Hair follicle dermal papilla cell (primary cell): ENCODE data around the gene PDZD8. TPM values are rescaled to one million over a fixed set of nuclear protein-coding genes. Genes with fewer than 3 reads are reported as not detected.

ENCODE experiments used
- total RNA-seq: library from RNA; depleted of rRNA; stranded (reverse); fragments of >200 nt; gene quantifications from 2 replicates; pipeline ENCODE4 v1.2.3, GENCODE V29; 2012

Gene PDZD8, protein sequence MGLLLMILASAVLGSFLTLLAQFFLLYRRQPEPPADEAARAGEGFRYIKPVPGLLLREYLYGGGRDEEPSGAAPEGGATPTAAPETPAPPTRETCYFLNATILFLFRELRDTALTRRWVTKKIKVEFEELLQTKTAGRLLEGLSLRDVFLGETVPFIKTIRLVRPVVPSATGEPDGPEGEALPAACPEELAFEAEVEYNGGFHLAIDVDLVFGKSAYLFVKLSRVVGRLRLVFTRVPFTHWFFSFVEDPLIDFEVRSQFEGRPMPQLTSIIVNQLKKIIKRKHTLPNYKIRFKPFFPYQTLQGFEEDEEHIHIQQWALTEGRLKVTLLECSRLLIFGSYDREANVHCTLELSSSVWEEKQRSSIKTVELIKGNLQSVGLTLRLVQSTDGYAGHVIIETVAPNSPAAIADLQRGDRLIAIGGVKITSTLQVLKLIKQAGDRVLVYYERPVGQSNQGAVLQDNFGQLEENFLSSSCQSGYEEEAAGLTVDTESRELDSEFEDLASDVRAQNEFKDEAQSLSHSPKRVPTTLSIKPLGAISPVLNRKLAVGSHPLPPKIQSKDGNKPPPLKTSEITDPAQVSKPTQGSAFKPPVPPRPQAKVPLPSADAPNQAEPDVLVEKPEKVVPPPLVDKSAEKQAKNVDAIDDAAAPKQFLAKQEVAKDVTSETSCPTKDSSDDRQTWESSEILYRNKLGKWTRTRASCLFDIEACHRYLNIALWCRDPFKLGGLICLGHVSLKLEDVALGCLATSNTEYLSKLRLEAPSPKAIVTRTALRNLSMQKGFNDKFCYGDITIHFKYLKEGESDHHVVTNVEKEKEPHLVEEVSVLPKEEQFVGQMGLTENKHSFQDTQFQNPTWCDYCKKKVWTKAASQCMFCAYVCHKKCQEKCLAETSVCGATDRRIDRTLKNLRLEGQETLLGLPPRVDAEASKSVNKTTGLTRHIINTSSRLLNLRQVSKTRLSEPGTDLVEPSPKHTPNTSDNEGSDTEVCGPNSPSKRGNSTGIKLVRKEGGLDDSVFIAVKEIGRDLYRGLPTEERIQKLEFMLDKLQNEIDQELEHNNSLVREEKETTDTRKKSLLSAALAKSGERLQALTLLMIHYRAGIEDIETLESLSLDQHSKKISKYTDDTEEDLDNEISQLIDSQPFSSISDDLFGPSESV
- total RNA-seq: 34.0 and 37.6 TPM in 2 replicates

DNA sequence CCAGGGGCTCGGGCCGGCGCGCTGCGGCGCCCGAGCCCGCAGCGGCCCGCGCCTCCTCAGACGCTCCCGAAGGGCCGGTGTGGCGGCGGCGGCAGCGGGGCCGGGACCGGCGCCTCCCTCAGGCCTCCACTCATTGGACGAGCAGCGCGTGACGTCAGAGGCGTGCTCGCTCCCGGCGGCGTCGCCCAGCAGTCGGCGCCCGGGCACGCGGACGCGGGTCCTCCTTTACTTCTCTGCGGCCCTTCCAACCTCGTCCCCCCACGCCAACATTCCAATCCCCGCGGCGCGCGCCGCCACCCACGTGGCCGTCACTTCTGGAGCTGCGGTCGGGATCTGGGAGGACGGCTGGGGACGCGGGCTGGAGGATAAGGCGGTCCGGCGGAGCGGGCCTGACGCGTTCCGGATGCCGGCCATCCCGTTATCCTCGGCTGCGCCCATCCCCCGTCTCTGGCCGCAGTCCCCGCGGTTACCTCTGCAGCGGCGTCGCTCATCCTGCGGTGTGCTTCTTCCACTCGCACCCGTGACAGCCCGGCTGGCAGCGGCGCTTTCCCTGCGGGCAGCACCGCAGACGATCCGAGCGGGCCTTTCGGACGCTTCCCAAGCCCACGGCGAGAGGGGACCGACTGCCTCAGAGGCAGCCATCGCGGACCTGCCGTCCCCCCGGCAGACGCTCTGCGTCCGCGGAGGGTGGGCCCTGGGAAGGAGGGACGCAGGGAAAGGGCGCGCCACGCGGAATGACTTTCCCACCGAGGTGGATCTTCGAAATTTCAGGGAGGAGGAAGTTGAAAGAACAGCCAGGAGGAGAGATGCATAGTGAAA lies at the start of gene PDZD8:
PDZD8 (minus strand) TSS at position 81 of the 819 bp plus-strand sequence. CDS start 213 bp downstream, outside the sequence.

DNA sequence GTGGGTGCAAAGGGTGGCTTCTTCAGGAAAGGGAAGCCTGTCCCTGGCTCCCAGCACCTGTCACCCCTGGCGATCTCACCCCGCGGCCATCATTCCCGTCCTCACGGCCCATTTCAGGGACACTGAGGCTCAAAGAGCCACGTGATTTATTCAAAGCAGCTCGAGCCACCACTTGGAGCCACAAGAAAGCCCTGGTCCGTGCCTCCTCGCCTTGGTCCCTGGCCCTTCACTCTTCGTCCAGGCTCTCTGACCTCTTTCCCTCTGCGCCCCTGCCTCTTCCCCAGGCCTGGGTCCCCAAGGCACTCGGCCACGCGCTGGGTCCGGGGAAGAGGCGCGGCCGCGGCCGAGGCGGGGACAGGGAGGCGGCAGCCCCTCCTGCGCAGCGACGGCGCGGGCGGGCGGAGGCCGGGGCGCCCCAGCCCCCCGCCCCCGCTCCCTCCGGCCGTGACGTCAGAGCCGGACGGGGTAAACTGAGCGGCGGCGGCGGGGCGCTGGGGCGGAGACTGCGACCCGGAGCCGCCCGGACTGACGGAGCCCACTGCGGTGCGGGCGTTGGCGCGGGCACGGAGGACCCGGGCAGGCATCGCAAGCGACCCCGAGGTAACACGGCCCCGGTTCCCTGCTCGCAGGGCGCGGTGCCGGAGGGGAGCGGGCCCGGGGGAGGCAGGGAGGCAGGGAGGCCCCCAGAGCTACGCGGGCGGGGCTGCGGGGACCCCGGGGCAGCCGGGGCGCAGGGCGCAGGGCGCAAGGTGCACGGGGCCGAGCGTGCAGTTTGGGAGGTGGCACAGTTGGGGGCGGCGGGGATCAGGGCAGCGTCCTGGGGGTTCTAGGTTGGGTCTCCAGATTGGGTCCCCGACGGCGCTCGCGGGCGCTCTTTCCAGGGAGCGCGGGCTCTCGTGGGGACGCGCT lies 134.4 kb downstream of the PDZD8 start, which contains the start of gene SLC18A2:
SLC18A2 (plus strand) TSS at position 494 of the 909 bp plus-strand sequence. CDS start 580 bp downstream, outside the sequence.

Other genes starting within 250 kb of the PDZD8 start
- not detected in 2 replicates for gene VAX1, start 237.2 kb downstream of the PDZD8 start, total RNA-seq
- not detected in 2 replicates for gene KCNK18, start 178.0 kb downstream of the PDZD8 start, total RNA-seq
- gene SLC18A2, start 134.3 kb downstream of the PDZD8 start, total RNA-seq: not detected in 2 replicates
- gene EMX2, start 167.3 kb upstream of the PDZD8 start, total RNA-seq: 5.5 and 8.1 TPM in 2 replicates